ENCODE data around the gene SSC4D. TPM values are rescaled to one million over a fixed set of nuclear protein-coding genes. Genes with fewer than 3 reads are reported as not detected.

Gene SSC4D
- total and polyA plus RNA-seq, 9 of the 15 experiments (the other 6 are each of a cell fraction or from before 2014, with no cell fraction given), result 0.06 to 1.1 (median 0.85) TPM; not detected in 1

DNA sequence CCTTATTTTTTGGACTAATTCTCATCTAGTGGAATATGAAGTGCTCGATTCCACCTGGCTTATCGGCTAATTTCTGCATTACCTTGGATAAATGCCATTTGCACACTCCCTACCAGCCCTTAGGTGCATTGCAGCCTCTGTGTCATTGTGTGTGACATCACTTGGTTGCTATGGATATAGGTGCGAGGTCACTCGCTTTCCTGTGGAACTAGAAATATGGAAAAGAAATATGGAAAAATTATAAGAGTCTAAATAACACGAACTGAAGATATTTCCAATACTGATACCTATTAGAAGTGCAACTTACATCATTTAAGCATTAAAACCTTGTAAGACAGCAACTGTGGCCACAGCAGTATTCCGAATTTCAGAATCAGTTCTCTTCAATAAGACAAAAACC, 52.7 kb downstream of the SSC4D start:
- no peak for ATAC-seq
- peaks cover 58% of the 10 kb centered on the region for H3K36me3 ChIP-seq (ENCODE audit: control insufficient read depth, insufficient read depth, low read length)
- H3K4me2 ChIP-seq (ENCODE audit: insufficient read depth, low read length), result peak overlapping the region; percentile 87
- H2AFZ ChIP-seq (ENCODE audit: low read depth, low read length), result no peak overlapping the region
- no peak for FAIRE-seq
- peaks cover 14 to 25% of the 10 kb centered on the region in 2 experiments for H3K4me1 ChIP-seq (replicated peaks in 1 of 2; ENCODE audit: control insufficient read depth in 2 of 2, insufficient read depth in 2 of 2, low read length in 2 of 2)
- peaks cover 5% of the 10 kb centered on the region for H3K9me1 ChIP-seq (ENCODE audit: control insufficient read depth, insufficient read depth, low read length)
- no peaks in the 10 kb centered on the region for H3K9me3 ChIP-seq (replicated peaks; ENCODE audit: control insufficient read depth, insufficient read depth, low read depth, low read length)
- CTCF ChIA-PET (ENCODE audit: low intra/inter-chr PET ratio), result no interaction called here
- in situ Hi-C loops (cut with MboI), result no loop called here
- intact Hi-C loops (cut with micrococcal nuclease), result no loop called here
- 11% methylated on average over 6 of the region's 6 CpGs for WGBS (ENCODE audit: insufficient coverage, low coverage, missing lambda C conversion rate)
- H3K79me2 ChIP-seq (ENCODE audit: control insufficient read depth, insufficient read depth, low read length), result peaks cover 70% of the 10 kb centered on the region
- H3K27ac ChIP-seq (ENCODE audit: extremely low read depth, low read depth, low read length), result peak overlapping the region; percentile 90
- no TSS peak for BruUV-seq (replicated peaks)
- H3K4me3 ChIP-seq, result peak overlapping the region; percentile 94
- POLR2A ChIA-PET, result interaction anchor here (1.8 kb wide), 1 partner anchor 19 kb away, joined by 5 read pairs; no protein-coding TSS in a partner anchor
- peaks cover 46% of the 10 kb centered on the region for H4K20me1 ChIP-seq (replicated peaks; ENCODE audit: control insufficient read depth, insufficient read depth, low read length)
- H3K27me3 ChIP-seq (ENCODE audit: control insufficient read depth in 2 of 2, insufficient read depth in 2 of 2, low read length in 2 of 2), result no peaks in the 10 kb centered on the region
- DNase-seq (ENCODE audit: extremely low read depth in 1 of 4, low spot score in 3 of 4), result peak in 1 of 4 experiments; percentile 71
- H3K9ac ChIP-seq (ENCODE audit: insufficient read depth in 1 of 2, low read depth in 2 of 2, low read length in 2 of 2), result peak overlapping the region; percentile 3 to 84; a peak in 3 of 4 replicates
- no peak for TF ChIP-seq KDM4B (IDR thresholded peaks at IDR 0.05; ENCODE audit: borderline replicate concordance in 2 of 2, low read depth in 1 of 2)
- no peak for TF ChIP-seq ZC3H4 (CRISPR knock-in tag; IDR thresholded peaks at IDR 0.05; ENCODE audit: borderline replicate concordance)
- 0 out of 2 replicates have a peak, but pooled peaks have one; percentile 33 for TF ChIP-seq ZNF431 (CRISPR knock-in tag; IDR thresholded peaks at IDR 0.05)
- TF ChIP-seq, protein P1, sequence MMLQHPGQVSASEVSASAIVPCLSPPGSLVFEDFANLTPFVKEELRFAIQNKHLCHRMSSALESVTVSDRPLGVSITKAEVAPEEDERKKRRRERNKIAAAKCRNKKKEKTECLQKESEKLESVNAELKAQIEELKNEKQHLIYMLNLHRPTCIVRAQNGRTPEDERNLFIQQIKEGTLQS (IDR thresholded peaks at IDR 0.05), result peak; percentile 71
- TF ChIP-seq, protein P1 (CRISPR knock-in tag; conservative IDR thresholded peaks at IDR 0.05), result no peak
- 0 out of 2 replicates have a peak, but pooled peaks have one; percentile 38 for TF ChIP-seq CREB1 (IDR thresholded peaks at IDR 0.05)
- TF ChIP-seq CREB1 (CRISPR knock-in tag; IDR thresholded peaks at IDR 0.05), result no peak
- no peak for TF ChIP-seq CBFA2T2 (conservative IDR thresholded peaks at IDR 0.05)
- TF ChIP-seq TEAD2 (tag; IDR thresholded peaks at IDR 0.05), result no peak
- no peak for TF ChIP-seq FOXK2 (conservative IDR thresholded peaks at IDR 0.05 in 1 of 2, IDR thresholded peaks at IDR 0.05 in 1 of 2; ENCODE audit: low read depth in 2 of 2)
- TF ChIP-seq, protein P2, sequence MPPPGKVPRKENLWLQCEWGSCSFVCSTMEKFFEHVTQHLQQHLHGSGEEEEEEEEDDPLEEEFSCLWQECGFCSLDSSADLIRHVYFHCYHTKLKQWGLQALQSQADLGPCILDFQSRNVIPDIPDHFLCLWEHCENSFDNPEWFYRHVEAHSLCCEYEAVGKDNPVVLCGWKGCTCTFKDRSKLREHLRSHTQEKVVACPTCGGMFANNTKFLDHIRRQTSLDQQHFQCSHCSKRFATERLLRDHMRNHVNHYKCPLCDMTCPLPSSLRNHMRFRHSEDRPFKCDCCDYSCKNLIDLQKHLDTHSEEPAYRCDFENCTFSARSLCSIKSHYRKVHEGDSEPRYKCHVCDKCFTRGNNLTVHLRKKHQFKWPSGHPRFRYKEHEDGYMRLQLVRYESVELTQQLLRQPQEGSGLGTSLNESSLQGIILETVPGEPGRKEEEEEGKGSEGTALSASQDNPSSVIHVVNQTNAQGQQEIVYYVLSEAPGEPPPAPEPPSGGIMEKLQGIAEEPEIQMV (tag; conservative IDR thresholded peaks at IDR 0.05; ENCODE audit: low read depth), result no peak
- TF ChIP-seq ZNF174 (CRISPR knock-in tag; IDR thresholded peaks at IDR 0.05), result no peak
- TF ChIP-seq CREM (IDR thresholded peaks at IDR 0.05; ENCODE audit: low read depth), result peak; percentile 79
- peak; percentile 9; the same call in 1 of the 2 replicates for TF ChIP-seq TEAD4 (IDR thresholded peaks at IDR 0.05; ENCODE audit: low read length)
- no peak for TF ChIP-seq TEAD4 (CRISPR knock-in tag; IDR thresholded peaks at IDR 0.05; ENCODE audit: borderline replicate concordance)
- TF ChIP-seq SAFB (IDR thresholded peaks at IDR 0.05; ENCODE audit: borderline replicate concordance, low read depth, low read length), result no peak
- TF ChIP-seq RFX1 (IDR thresholded peaks at IDR 0.05), result peak; percentile 89
- TF ChIP-seq, protein P3, sequence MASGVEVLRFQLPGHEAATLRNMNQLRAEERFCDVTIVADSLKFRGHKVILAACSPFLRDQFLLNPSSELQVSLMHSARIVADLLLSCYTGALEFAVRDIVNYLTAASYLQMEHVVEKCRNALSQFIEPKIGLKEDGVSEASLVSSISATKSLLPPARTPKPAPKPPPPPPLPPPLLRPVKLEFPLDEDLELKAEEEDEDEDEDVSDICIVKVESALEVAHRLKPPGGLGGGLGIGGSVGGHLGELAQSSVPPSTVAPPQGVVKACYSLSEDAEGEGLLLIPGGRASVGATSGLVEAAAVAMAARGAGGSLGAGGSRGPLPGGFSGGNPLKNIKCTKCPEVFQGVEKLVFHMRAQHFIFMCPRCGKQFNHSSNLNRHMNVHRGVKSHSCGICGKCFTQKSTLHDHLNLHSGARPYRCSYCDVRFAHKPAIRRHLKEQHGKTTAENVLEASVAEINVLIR (CRISPR knock-in tag; IDR thresholded peaks at IDR 0.05), result no peak
- TF ChIP-seq SUPT5H (IDR thresholded peaks at IDR 0.05), result no peak
- no peak for TF ChIP-seq HNRNPK (IDR thresholded peaks at IDR 0.05; ENCODE audit: low read depth, low read length, poor library complexity, severe bottlenecking)
- peak; percentile 57 for TF ChIP-seq NFIC (IDR thresholded peaks at IDR 0.05)
- TF ChIP-seq NCOA6 (IDR thresholded peaks at IDR 0.05), result no peak
- TF ChIP-seq ZFPM2 (CRISPR knock-in tag; IDR thresholded peaks at IDR 0.05), result no peak

Data from K562 (cell line).